ENCODE results near the gene CLDN20. TPM values are rescaled to one million over a fixed set of nuclear protein-coding genes. Genes with fewer than 3 reads are reported as not detected.

CLDN20 gene
- total RNA-seq, 2 donors from 2014 or later: not detected

- intact Hi-C loops (cut with DNase I): no loop called here
- Histone ChIP-seq H3K27ac (no peak overlapping the region), H3K27me3 (no peaks in the 10 kb centered on the region), H3K4me3 (no peak overlapping the region), H3K4me1 (no peaks in the 10 kb centered on the region), H3K36me3 (no peaks in the 10 kb centered on the region), H3K9ac (ENCODE audit: low read depth in 2 of 2, low read length in 2 of 2) (no peak overlapping the region), H3K9me3 (no peaks in the 10 kb centered on the region)
- TF ChIP-seq CTCF (IDR thresholded peaks at IDR 0.05): no peak
- DNase-seq: no peak
Observed at GRCh38 chr6:155316419-155316818, 52.6 kb downstream of the CLDN20 start.

GRCh38 chr6:155317186-155317585 is 53.4 kb downstream of the CLDN20 start:
- H3K27ac ChIP-seq: no peak overlapping the region
- no peaks in the 10 kb centered on the region for H3K36me3 ChIP-seq
- H3K27me3 ChIP-seq: no peaks in the 10 kb centered on the region
- no peaks in the 10 kb centered on the region for H3K4me1 ChIP-seq
- intact Hi-C loops (cut with DNase I): no loop called here
- no peak overlapping the region for H3K9ac ChIP-seq (ENCODE audit: low read depth in 2 of 2, low read length in 2 of 2)
- no peaks in the 10 kb centered on the region for H3K9me3 ChIP-seq
- TF ChIP-seq CTCF (IDR thresholded peaks at IDR 0.05): no peak
- no peak overlapping the region for H3K4me3 ChIP-seq
- no peak for DNase-seq

- no peak for DNase-seq
- no peaks in the 10 kb centered on the region for H3K9me3 ChIP-seq
- no peak overlapping the region for H3K9ac ChIP-seq (ENCODE audit: low read depth in 2 of 2, low read length in 2 of 2)
- no peaks in the 10 kb centered on the region for H3K36me3 ChIP-seq
- no peak for TF ChIP-seq CTCF (IDR thresholded peaks at IDR 0.05)
- H3K27me3 ChIP-seq: no peaks in the 10 kb centered on the region
- no peak overlapping the region for H3K4me3 ChIP-seq
- intact Hi-C loops (cut with DNase I): no loop called here
- no peak overlapping the region for H3K27ac ChIP-seq
- no peaks in the 10 kb centered on the region for H3K4me1 ChIP-seq
Observed at GRCh38 chr6:155319902-155320301, 56.1 kb downstream of the CLDN20 start.

DNA sequence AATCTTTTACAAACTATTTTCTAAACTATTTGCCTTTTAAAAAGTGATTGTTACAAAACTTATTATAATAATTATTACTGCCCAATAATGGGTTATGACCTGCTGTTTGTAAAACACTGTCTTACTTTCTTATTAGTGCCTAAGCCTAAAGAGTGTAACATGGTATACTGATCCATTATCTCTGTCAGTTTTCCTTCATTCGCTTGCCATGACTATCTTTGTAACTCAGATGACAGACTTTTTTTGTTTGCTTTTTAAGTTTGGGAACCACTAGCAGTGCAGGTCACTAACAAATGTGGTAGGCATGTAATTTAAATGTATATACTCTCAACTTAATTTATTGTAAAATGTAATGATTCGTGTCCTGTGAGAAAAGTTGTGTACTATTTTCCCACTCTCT is 60.4 kb downstream of the CLDN20 start:
- Histone ChIP-seq H3K27me3 (no peaks in the 10 kb centered on the region), H3K9ac (ENCODE audit: low read depth in 2 of 2, low read length in 2 of 2) (no peak overlapping the region), H3K27ac (no peak overlapping the region), H3K4me3 (no peak overlapping the region), H3K4me1 (no peaks in the 10 kb centered on the region), H3K36me3 (no peaks in the 10 kb centered on the region), H3K9me3 (no peaks in the 10 kb centered on the region)
- TF ChIP-seq CTCF (IDR thresholded peaks at IDR 0.05): no peak
- intact Hi-C loops (cut with DNase I): no loop called here
- no peak for DNase-seq

GRCh38 chr6:155324993-155325392 is 61.2 kb downstream of the CLDN20 start:
- TF ChIP-seq CTCF (IDR thresholded peaks at IDR 0.05): no peak

More at GRCh38 chr6:155324993-155325392, 61.2 kb downstream of the CLDN20 start:
- H3K9me3 ChIP-seq: no peaks in the 10 kb centered on the region
- no peak overlapping the region for H3K4me3 ChIP-seq
- H3K36me3 ChIP-seq: no peaks in the 10 kb centered on the region
- H3K4me1 ChIP-seq: no peaks in the 10 kb centered on the region
- no peak overlapping the region for H3K27ac ChIP-seq
- intact Hi-C loops (cut with DNase I): loop anchor here (5.0 kb wide), 1 partner anchor 207 kb away; no protein-coding TSS in a partner anchor
- H3K9ac ChIP-seq (ENCODE audit: low read depth in 2 of 2, low read length in 2 of 2): no peak overlapping the region
- no peaks in the 10 kb centered on the region for H3K27me3 ChIP-seq
- DNase-seq: no peak
